OCI-LY1 (cell line): ENCODE results near the gene DDX59.

Source experiments
- CTCF ChIP-seq: fragments of 200-600 bp; sonication (generic), shearing (Covaris generic); IDR thresholded peaks from 2 replicates; pipeline ENCODE4 v1.5.1; 2017; ENCODE audit warnings: mild to moderate bottlenecking, antibody characterized with exemption, low read length, moderate library complexity, mixed read lengths
- EZH2 ChIP-seq: fragments of 200-600 bp; sonication (generic), shearing (Covaris generic); IDR thresholded peaks from 2 replicates; pipeline ENCODE4 v1.8.0; 2017; ENCODE audit warnings: borderline replicate concordance, mixed run types, mild to moderate bottlenecking, antibody characterized with exemption, low read length, moderate library complexity, mixed read lengths

GRCh38 chr1:200654660-200655059 lies 15.0 kb downstream of the DDX59 start:
- no peak for TF ChIP-seq CTCF
- no peak for TF ChIP-seq EZH2
